ENCODE measurements around the gene USH1G.
"Not testable (repeated sequence)": the region's sequence is repeated elsewhere in the genome, so short reads cannot be mapped to it uniquely, and the experiment has no call there.

The USH1G gene

GRCh38 chr17:74922694-74923537 is at the start of gene USH1G:
Gene USH1G, minus strand, starts transcription at chr17:74923255. Its CDS starts 182 bp downstream, at chr17:74923073.
- FAIRE-seq = no peak

GRCh38 chr17:74972107-74972972 is 49.3 kb upstream of the USH1G start, which contains the start of gene HID1:
Gene HID1, minus strand, starts transcription at chr17:74972759. Its CDS starts 103 bp downstream, at chr17:74972656.
- no peak for FAIRE-seq

- FAIRE-seq = no peak
These were observed 48.7 kb upstream of the USH1G start for GRCh38 chr17:74971842-74972106.

GRCh38 chr17:74971069-74971841 is 48.2 kb upstream of the USH1G start:
- no peak for FAIRE-seq

GRCh38 chr17:74970395-74970794 is 47.3 kb upstream of the USH1G start:
- FAIRE-seq = no peak

- FAIRE-seq = not testable (repeated sequence)
These were observed 46.4 kb upstream of the USH1G start for GRCh38 chr17:74969501-74969900.

GRCh38 chr17:74968361-74968780 is 45.3 kb upstream of the USH1G start:
- FAIRE-seq = no peak

GRCh38 chr17:74964988-74965622 is 42.0 kb upstream of the USH1G start:
- no peak for FAIRE-seq

- no peak for FAIRE-seq
These were observed 41.2 kb upstream of the USH1G start for GRCh38 chr17:74964246-74964761.

- FAIRE-seq = no peak
These were observed 40.6 kb upstream of the USH1G start for GRCh38 chr17:74963656-74964055.

GRCh38 chr17:74962622-74963394 is 39.8 kb upstream of the USH1G start:
- no peak for FAIRE-seq

GRCh38 chr17:74961657-74962350 is 38.7 kb upstream of the USH1G start:
- peak; percentile 66 for FAIRE-seq

- FAIRE-seq = no peak
These were observed 37.7 kb upstream of the USH1G start for GRCh38 chr17:74960570-74961342.

- FAIRE-seq = no peak
These were observed 36.9 kb upstream of the USH1G start for GRCh38 chr17:74959826-74960515.

- FAIRE-seq = no peak
These were observed 35.1 kb upstream of the USH1G start for GRCh38 chr17:74957935-74958740.

GRCh38 chr17:74956093-74956492 is 33.0 kb upstream of the USH1G start:
- FAIRE-seq = no peak

GRCh38 chr17:74954665-74955421 is 31.8 kb upstream of the USH1G start:
- FAIRE-seq = no peak

- no peak for FAIRE-seq
These were observed 31.1 kb upstream of the USH1G start for GRCh38 chr17:74954115-74954514.
